Ascending aorta (tissue), 2 donors: ENCODE data around the gene CPSF3. TPM values are rescaled to one million over a fixed set of nuclear protein-coding genes. Genes with fewer than 3 reads are reported as not detected.
"Not testable (repeated sequence)": the region's sequence is repeated elsewhere in the genome, so short reads cannot be mapped to it uniquely, and the experiment has no call there.

Experiments
- DNase-seq, 2 donors: peaks; one replicate each; pipeline ENCODE4 v3.0.0-alpha.2; 2019; ENCODE audit warnings: low spot score in 2 of 2
- H3K27ac ChIP-seq, 2 donors: fragments of 200-600 bp; sonication (generic); one replicate each; pipeline ENCODE4 v1.5.1; 2016 to 2017; ENCODE audit warnings: mild to moderate bottlenecking in 1 of 2
- H3K27me3 ChIP-seq: fragments of 200-600 bp; sonication (generic); one replicate; pipeline ENCODE4 v1.5.1; 2017
- H3K36me3 ChIP-seq, 2 donors: fragments of 200-600 bp; sonication (generic); one replicate each; pipeline ENCODE4 v1.5.1; 2016
- H3K4me1 ChIP-seq, 2 donors: fragments of 200-600 bp; sonication (generic); one replicate each; pipeline ENCODE4 v1.5.1; 2016 to 2017; ENCODE audit warnings: mild to moderate bottlenecking in 1 of 2
- H3K4me3 ChIP-seq, 2 donors: fragments of 200-600 bp; sonication (generic); one replicate each; pipeline ENCODE4 v1.5.1; 2016 to 2017; ENCODE audit warnings: mild to moderate bottlenecking in 1 of 2
- H3K9me3 ChIP-seq, 2 donors: fragments of 200-600 bp; sonication (generic); one replicate each; pipeline ENCODE4 v1.5.1; 2016
- CTCF ChIP-seq, 3 experiments: fragments of 200-600 bp in 2 of 3; fragments of 450-650 bp in 1 of 3; sonication (generic) in 2 of 3; IDR thresholded peaks; one replicate each; pipeline ENCODE4 v1.5.1; 2016 to 2019; ENCODE audit warnings: antibody characterized with exemption in 3 of 3, mild to moderate bottlenecking in 1 of 3, moderate library complexity in 1 of 3
- intact Hi-C: fragments of 100-400 bp; cut with DNase I; formaldehyde crosslinking; loops from one replicate; pipeline ENCODE4 v1.15.1; 2023
- total RNA-seq: library from RNA; depleted of rRNA; stranded (reverse); fragments of >200 nt; gene quantifications from one replicate; pipeline ENCODE4 v1.1.0, GENCODE V29; 2016

Gene CPSF3
- total RNA-seq, 1 donor from 2014 or later, result 5.3 TPM

- DNase-seq, result no peak
- Histone ChIP-seq H3K27me3 (no peaks in the 10 kb centered on the region), H3K36me3 (peaks cover 44 to 88% of the 10 kb centered on the region in 2 donors), H3K9me3 (no peaks in the 10 kb centered on the region), H3K4me1 (peaks cover 0 to 2% of the 10 kb centered on the region in 2 donors), H3K4me3 (no peak overlapping the region), H3K27ac (peak overlapping the region; percentile 62 to 72)
- no peak for TF ChIP-seq CTCF (IDR thresholded peaks at IDR 0.05)
- intact Hi-C loops, result no loop called here
Measured at GRCh38 chr2:9391961-9392720, 31.3 kb upstream of the CPSF3 start.

GRCh38 chr2:9392898-9393765 is 30.3 kb upstream of the CPSF3 start:
- intact Hi-C loops, result no loop called here
- H3K27ac ChIP-seq, result peak overlapping the region; percentile 62 to 72
- TF ChIP-seq CTCF (IDR thresholded peaks at IDR 0.05), result no peak
- H3K36me3 ChIP-seq, result peaks cover 44 to 86% of the 10 kb centered on the region in 2 donors
- no peak overlapping the region for H3K4me3 ChIP-seq
- no peak for DNase-seq
- no peaks in the 10 kb centered on the region for H3K4me1 ChIP-seq
- no peaks in the 10 kb centered on the region for H3K27me3 ChIP-seq
- no peaks in the 10 kb centered on the region for H3K9me3 ChIP-seq

- Histone ChIP-seq H3K9me3 (no peaks in the 10 kb centered on the region), H3K27me3 (no peaks in the 10 kb centered on the region), H3K4me3 (no peak overlapping the region), H3K27ac (no peak overlapping the region), H3K4me1 (no peaks in the 10 kb centered on the region), H3K36me3 (peaks cover 38 to 78% of the 10 kb centered on the region in 2 donors)
- intact Hi-C loops, result no loop called here
- no peak for TF ChIP-seq CTCF (IDR thresholded peaks at IDR 0.05)
- no peak for DNase-seq
Measured at GRCh38 chr2:9394816-9395215, 28.6 kb upstream of the CPSF3 start.

- intact Hi-C loops, result no loop called here
- H3K4me3 ChIP-seq, result no peak overlapping the region
- H3K27me3 ChIP-seq, result no peaks in the 10 kb centered on the region
- peaks cover 48 to 75% of the 10 kb centered on the region in 2 donors for H3K36me3 ChIP-seq
- TF ChIP-seq CTCF (IDR thresholded peaks at IDR 0.05), result no peak
- no peaks in the 10 kb centered on the region for H3K4me1 ChIP-seq
- DNase-seq, result no peak
- no peak overlapping the region for H3K27ac ChIP-seq
- H3K9me3 ChIP-seq, result no peaks in the 10 kb centered on the region
Measured at GRCh38 chr2:9397201-9397600, 26.3 kb upstream of the CPSF3 start.

- not testable (repeated sequence) for DNase-seq
Measured at GRCh38 chr2:9398251-9398650, 25.2 kb upstream of the CPSF3 start.

More at GRCh38 chr2:9398251-9398650, 25.2 kb upstream of the CPSF3 start:
- H3K27ac ChIP-seq, H3K4me3 ChIP-seq, H3K9me3 ChIP-seq, H3K27me3 ChIP-seq, intact Hi-C loops, H3K4me1 ChIP-seq: not testable (repeated sequence)
- peaks cover 56 to 79% of the 10 kb centered on the region in 2 donors for H3K36me3 ChIP-seq
